HG02571 (cell line): Measurements from ENCODE around the gene TNFRSF18.

Experiments used
- ATAC-seq: cut with Tn5 transposase; IDR thresholded peaks from one replicate; pipeline ENCODE4 v1.9.1; 2021; ENCODE audit warnings: mild to moderate bottlenecking, moderate library complexity; ENCODE audit not compliant: unreplicated experiment

Gene TNFRSF18

GRCh38 chr1:1240822-1241587, 34.6 kb upstream of the TNFRSF18 start:
- no peak for ATAC-seq

- no peak for ATAC-seq
Measured at GRCh38 chr1:1240348-1240732, 33.9 kb upstream of the TNFRSF18 start.

- ATAC-seq = no peak
Measured at GRCh38 chr1:1239614-1240347, 33.4 kb upstream of the TNFRSF18 start.

- ATAC-seq = no peak
Measured at GRCh38 chr1:1239227-1239613, 32.8 kb upstream of the TNFRSF18 start.

GRCh38 chr1:1238702-1239178, 32.3 kb upstream of the TNFRSF18 start:
- no peak for ATAC-seq

- no peak for ATAC-seq
Measured at GRCh38 chr1:1237874-1238701, 31.7 kb upstream of the TNFRSF18 start.

GRCh38 chr1:1236945-1237873, 30.8 kb upstream of the TNFRSF18 start:
- ATAC-seq = no peak

GRCh38 chr1:1236176-1236763, 29.9 kb upstream of the TNFRSF18 start:
- ATAC-seq = no peak

GRCh38 chr1:1235016-1235744, 28.8 kb upstream of the TNFRSF18 start:
- no peak for ATAC-seq

GRCh38 chr1:1234180-1234808, 27.9 kb upstream of the TNFRSF18 start:
- ATAC-seq = no peak

- ATAC-seq = no peak
Measured at GRCh38 chr1:1233567-1233892, 27.1 kb upstream of the TNFRSF18 start.

- ATAC-seq = no peak
Measured at GRCh38 chr1:1232796-1233566, 26.6 kb upstream of the TNFRSF18 start.

GRCh38 chr1:1232208-1232795, 25.9 kb upstream of the TNFRSF18 start, which contains the start of gene B3GALT6:
Gene B3GALT6, plus strand, starts transcription at chr1:1232237. Its CDS starts 42 bp downstream, at chr1:1232279.
- ATAC-seq = peak; percentile 2

GRCh38 chr1:1231400-1232207, 25.2 kb upstream of the TNFRSF18 start, which contains the start of gene SDF4:
Gene SDF4, minus strand, starts transcription at chr1:1232001. Its CDS starts 3,229 bp downstream, at chr1:1228772.
- peak; percentile 86 for ATAC-seq

GRCh38 chr1:1230656-1231399, 24.4 kb upstream of the TNFRSF18 start:
- ATAC-seq = no peak

GRCh38 chr1:1229770-1230169, 23.4 kb upstream of the TNFRSF18 start:
- no peak for ATAC-seq
